Liver (tissue), 9 donors: ENCODE results near the gene PDZD2. TPM values are rescaled to one million over a fixed set of nuclear protein-coding genes. Genes with fewer than 3 reads are reported as not detected.

Experiments
- DNase-seq: peaks from one replicate; pipeline ENCODE4 v3.0.0-alpha.2; 2017; ENCODE audit warnings: low spot score
- H3K27ac ChIP-seq, 2 donors: one replicate each; pipeline ENCODE4 v1.7.0; 2013; ENCODE audit warnings: inconsistent platforms in 2 of 2, low read length in 2 of 2, control low read depth in 1 of 2, low read depth in 1 of 2, mild to moderate bottlenecking in 1 of 2
- H3K27me3 ChIP-seq, 4 donors: one replicate each; pipeline versions ENCODE4 v1.6.1 to v1.7.0; 2013; ENCODE audit warnings: low read length in 3 of 4, inconsistent platforms in 1 of 4, mild to moderate bottlenecking in 1 of 4, moderate library complexity in 1 of 4; ENCODE audit not compliant: control insufficient read depth in 4 of 4, insufficient read depth in 4 of 4
- H3K36me3 ChIP-seq, 4 donors: one replicate each; pipeline versions ENCODE4 v1.6.1 to v1.7.0; 2013; ENCODE audit warnings: low read length in 3 of 4, mild to moderate bottlenecking in 3 of 4, low read depth in 1 of 4, moderate library complexity in 1 of 4; ENCODE audit not compliant: control insufficient read depth in 4 of 4, insufficient read depth in 3 of 4
- H3K4me1 ChIP-seq, 4 donors: one replicate each; pipeline versions ENCODE4 v1.6.1 to v1.7.0; 2013; ENCODE audit warnings: low read length in 3 of 4, mild to moderate bottlenecking in 3 of 4, moderate library complexity in 1 of 4; ENCODE audit not compliant: control insufficient read depth in 4 of 4, insufficient read depth in 4 of 4
- H3K4me3 ChIP-seq, 3 donors: one replicate each; pipeline versions ENCODE4 v1.6.1 to v1.7.0; 2013; ENCODE audit warnings: low read length in 3 of 3, control low read depth in 1 of 3, low read depth in 1 of 3, mild to moderate bottlenecking in 1 of 3
- H3K9ac ChIP-seq, 2 donors: one replicate each; pipeline ENCODE4 v1.7.0; 2013; ENCODE audit warnings: low read length in 2 of 2, mild to moderate bottlenecking in 2 of 2, moderate library complexity in 2 of 2, control low read depth in 1 of 2, low read depth in 1 of 2
- H3K9me3 ChIP-seq, 4 donors: one replicate each; pipeline versions ENCODE4 v1.6.1 to v1.7.0; 2013; ENCODE audit warnings: low read length in 3 of 4; ENCODE audit not compliant: control insufficient read depth in 4 of 4
- ATF3 ChIP-seq: IDR thresholded peaks from 2 replicates; pipeline ENCODE4 v1.6.1; 2016; ENCODE audit warnings: antibody characterized with exemption
- CTCF ChIP-seq: fragments of 150-350 bp; IDR thresholded peaks from 2 replicates; pipeline ENCODE4 v1.5.1; 2017; ENCODE audit warnings: improper control_type of control experiment, low read depth, low read length; ENCODE audit not compliant: missing input control
- EGR1 ChIP-seq, 2 donors: IDR thresholded peaks; 2 replicates each; pipeline ENCODE4 v1.6.1; 2016 to 2018; ENCODE audit warnings: antibody characterized with exemption in 2 of 2, low read depth in 2 of 2
- FOXA1 ChIP-seq: IDR thresholded peaks from 2 replicates; pipeline ENCODE4 v1.6.1; 2016; ENCODE audit warnings: antibody characterized with exemption
- FOXA2 ChIP-seq: IDR thresholded peaks from 2 replicates; pipeline ENCODE4 v1.6.1; 2016; ENCODE audit warnings: antibody characterized with exemption
- GABPA ChIP-seq, 2 donors: IDR thresholded peaks in 1 of 2; conservative IDR thresholded peaks in 1 of 2; 2 replicates each; pipeline ENCODE4 v1.6.1; 2016; ENCODE audit warnings: antibody characterized with exemption in 2 of 2, mild to moderate bottlenecking in 1 of 2, moderate library complexity in 1 of 2
- HNF4A ChIP-seq, 2 donors: conservative IDR thresholded peaks; 2 replicates each; pipeline ENCODE4 v1.6.1; 2016; ENCODE audit warnings: antibody characterized with exemption in 2 of 2, mild to moderate bottlenecking in 2 of 2
- HNF4G ChIP-seq: IDR thresholded peaks from 2 replicates; pipeline ENCODE4 v1.6.1; 2016; ENCODE audit warnings: antibody characterized with exemption
- JUND ChIP-seq, 2 donors: IDR thresholded peaks; 2 replicates each; pipeline ENCODE4 v1.6.1; 2016; ENCODE audit warnings: antibody characterized with exemption in 2 of 2
- NR2F2 ChIP-seq: IDR thresholded peaks from 2 replicates; pipeline ENCODE4 v1.6.1; 2016; ENCODE audit warnings: antibody characterized with exemption
- RAD21 ChIP-seq, 2 donors: IDR thresholded peaks; 2 replicates each; pipeline ENCODE4 v1.6.1; 2016; ENCODE audit warnings: antibody characterized with exemption in 2 of 2, mild to moderate bottlenecking in 2 of 2
- REST ChIP-seq: IDR thresholded peaks from 2 replicates; pipeline ENCODE4 v1.6.1; 2016; ENCODE audit warnings: antibody characterized with exemption, mild to moderate bottlenecking
- RXRA ChIP-seq, 2 donors: IDR thresholded peaks; 2 replicates each; pipeline ENCODE4 v1.6.1; 2017 to 2018; ENCODE audit warnings: antibody characterized with exemption in 2 of 2, mild to moderate bottlenecking in 1 of 2
- SP1 ChIP-seq: IDR thresholded peaks from 2 replicates; pipeline ENCODE4 v1.6.1; 2018; ENCODE audit warnings: antibody characterized with exemption, mild to moderate bottlenecking
- TAF1 ChIP-seq: conservative IDR thresholded peaks from 2 replicates; pipeline ENCODE4 v1.6.1; 2016; ENCODE audit warnings: antibody characterized with exemption, mild to moderate bottlenecking
- WGBS: extraction: QIAGEN DNeasy Blood & Tissue Kit; methylation state at CpG from one replicate; pipeline ENCODE4 v1.1.7; 2013; 5-methylcytosine and 5-hydroxymethylcytosine counted together
- polyA plus RNA-seq, 2 donors: library from polyadenylated mRNA; stranded (reverse) in 1 of 2; unstranded in 1 of 2; fragments of 200-250 nt in 1 of 2; fragments of >200 nt in 1 of 2; fragmentation: Nextera tagmentation in 1 of 2; extraction: Ambion mirVana in 1 of 2; gene quantifications; one replicate each; pipeline versions ENCODE4 v1.2.1 to v1.2.3, GENCODE V29; 2013 to 2015
- total RNA-seq, 2 donors: library from RNA; depleted of rRNA; stranded (reverse); fragments of >200 nt; gene quantifications; one replicate each; pipeline ENCODE4 v1.2.3, GENCODE V29; 2014
- TF ChIP-seq, protein P1 (sequence below): IDR thresholded peaks from 2 replicates; pipeline ENCODE4 v1.6.1; 2016; ENCODE audit warnings: antibody characterized with exemption
- TF ChIP-seq, protein P2 (sequence below): IDR thresholded peaks from 2 replicates; pipeline ENCODE4 v1.6.1; 2016; ENCODE audit warnings: antibody characterized with exemption
- donor health status: healthy.
- donor health status: healthy.
- donor health status: healthy.
- donor health status: healthy.
- donor health status: healthy.

PDZD2 gene
- total and polyA plus RNA-seq, 4 donors: 0.27 to 1.1 (median 0.54) TPM

- TF ChIP-seq CTCF (no peak), HNF4G (no peak), TAF1 (no peak)
These were observed 194.0 kb downstream of the PDZD2 start (continued) for GRCh38 chr5:31832966-31833365.

- Histone ChIP-seq H3K9ac (no peak overlapping the region), H3K36me3 (no peaks in the 10 kb centered on the region), H3K9me3 (peaks cover 0 to 2% (median under 1%) of the 10 kb centered on the region in 4 donors), H3K27ac (no peak overlapping the region), H3K27me3 (no peaks in the 10 kb centered on the region), H3K4me1 (no peaks in the 10 kb centered on the region), H3K4me3 (no peak overlapping the region)
- WGBS: 70% methylated on average over 2 of the region's 2 CpGs
- no peak for DNase-seq
- TF ChIP-seq FOXA2: no peak
- TF ChIP-seq, protein P1, sequence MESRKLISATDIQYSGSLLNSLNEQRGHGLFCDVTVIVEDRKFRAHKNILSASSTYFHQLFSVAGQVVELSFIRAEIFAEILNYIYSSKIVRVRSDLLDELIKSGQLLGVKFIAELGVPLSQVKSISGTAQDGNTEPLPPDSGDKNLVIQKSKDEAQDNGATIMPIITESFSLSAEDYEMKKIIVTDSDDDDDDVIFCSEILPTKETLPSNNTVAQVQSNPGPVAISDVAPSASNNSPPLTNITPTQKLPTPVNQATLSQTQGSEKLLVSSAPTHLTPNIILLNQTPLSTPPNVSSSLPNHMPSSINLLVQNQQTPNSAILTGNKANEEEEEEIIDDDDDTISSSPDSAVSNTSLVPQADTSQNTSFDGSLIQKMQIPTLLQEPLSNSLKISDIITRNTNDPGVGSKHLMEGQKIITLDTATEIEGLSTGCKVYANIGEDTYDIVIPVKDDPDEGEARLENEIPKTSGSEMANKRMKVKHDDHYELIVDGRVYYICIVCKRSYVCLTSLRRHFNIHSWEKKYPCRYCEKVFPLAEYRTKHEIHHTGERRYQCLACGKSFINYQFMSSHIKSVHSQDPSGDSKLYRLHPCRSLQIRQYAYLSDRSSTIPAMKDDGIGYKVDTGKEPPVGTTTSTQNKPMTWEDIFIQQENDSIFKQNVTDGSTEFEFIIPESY: no peak
These were observed 194.8 kb downstream of the PDZD2 start for GRCh38 chr5:31833710-31834109.

DNA sequence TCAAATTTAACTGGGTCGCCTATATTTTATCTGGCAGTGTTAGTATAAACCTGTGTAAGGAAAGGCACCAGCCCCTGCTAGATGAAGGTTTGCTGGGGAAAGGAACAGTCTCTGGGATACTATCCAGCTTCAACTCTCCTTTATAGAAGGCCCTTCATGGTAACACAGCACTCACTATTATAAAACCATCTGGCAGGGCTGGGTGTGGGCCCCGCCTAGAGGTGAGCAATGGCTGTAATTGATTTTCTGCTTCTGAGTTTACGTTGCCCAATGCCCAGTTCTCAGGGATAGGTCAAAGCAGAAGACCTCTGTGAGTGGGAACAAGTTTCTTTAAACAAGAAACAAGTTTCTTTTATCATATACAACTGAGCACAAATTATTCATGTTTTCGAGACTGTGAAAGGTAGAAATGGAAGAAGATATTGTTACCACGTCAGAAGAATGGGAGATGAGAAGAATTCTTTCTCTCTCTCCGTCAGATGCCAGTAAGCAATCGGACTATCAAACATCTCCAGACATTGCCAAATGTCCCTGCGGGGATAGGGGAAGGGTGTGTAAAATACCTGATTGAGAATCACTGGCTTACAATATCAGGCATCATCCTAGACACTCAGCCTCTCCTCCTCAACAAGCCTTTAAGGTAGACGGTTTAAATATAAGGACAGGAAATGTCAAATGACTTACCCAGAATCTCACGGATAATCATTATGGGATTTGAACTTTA lies 205.9 kb downstream of the PDZD2 start:
- no peaks in the 10 kb centered on the region for H3K36me3 ChIP-seq
- no peak overlapping the region for H3K9ac ChIP-seq
- DNase-seq: no peak
- 69% methylated on average over 10 of the region's 10 CpGs for WGBS
- peaks cover 0 to 2% (median 0%) of the 10 kb centered on the region in 4 donors for H3K27me3 ChIP-seq
- no peak overlapping the region for H3K4me3 ChIP-seq
- H3K27ac ChIP-seq: no peak overlapping the region
- no peaks in the 10 kb centered on the region for H3K4me1 ChIP-seq
- H3K9me3 ChIP-seq: no peaks in the 10 kb centered on the region
- no peak for TF ChIP-seq TAF1
- TF ChIP-seq, protein P1: no peak
- TF ChIP-seq HNF4A (conservative IDR thresholded peaks at IDR 0.05): no peak
- no peak for TF ChIP-seq CTCF
- TF ChIP-seq, protein P2, sequence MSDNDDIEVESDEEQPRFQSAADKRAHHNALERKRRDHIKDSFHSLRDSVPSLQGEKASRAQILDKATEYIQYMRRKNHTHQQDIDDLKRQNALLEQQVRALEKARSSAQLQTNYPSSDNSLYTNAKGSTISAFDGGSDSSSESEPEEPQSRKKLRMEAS: no peak
- TF ChIP-seq FOXA2: no peak
- TF ChIP-seq RAD21 (IDR thresholded peaks at IDR 0.05): no peak
- TF ChIP-seq SP1: no peak
- no peak for TF ChIP-seq ATF3
- no peak for TF ChIP-seq JUND (IDR thresholded peaks at IDR 0.05)
- TF ChIP-seq HNF4G: no peak
- TF ChIP-seq GABPA (IDR thresholded peaks at IDR 0.05 in 1 of 2, conservative IDR thresholded peaks at IDR 0.05 in 1 of 2): no peak
- TF ChIP-seq RXRA (IDR thresholded peaks at IDR 0.05): no peak
- TF ChIP-seq EGR1 (IDR thresholded peaks at IDR 0.05; ENCODE audit: low read depth in 2 of 2): no peak
- TF ChIP-seq FOXA1: no peak
- no peak for TF ChIP-seq REST
- no peak for TF ChIP-seq NR2F2
